SKM-1 (cell line): ENCODE results near the gene SPEN.

Source experiments
- DNase-seq: peaks from one replicate; lab custom pipeline; 2025; ENCODE audit not compliant: unreplicated experiment; lab: John Stamatoyannopoulos, UW

The SPEN gene

DNA sequence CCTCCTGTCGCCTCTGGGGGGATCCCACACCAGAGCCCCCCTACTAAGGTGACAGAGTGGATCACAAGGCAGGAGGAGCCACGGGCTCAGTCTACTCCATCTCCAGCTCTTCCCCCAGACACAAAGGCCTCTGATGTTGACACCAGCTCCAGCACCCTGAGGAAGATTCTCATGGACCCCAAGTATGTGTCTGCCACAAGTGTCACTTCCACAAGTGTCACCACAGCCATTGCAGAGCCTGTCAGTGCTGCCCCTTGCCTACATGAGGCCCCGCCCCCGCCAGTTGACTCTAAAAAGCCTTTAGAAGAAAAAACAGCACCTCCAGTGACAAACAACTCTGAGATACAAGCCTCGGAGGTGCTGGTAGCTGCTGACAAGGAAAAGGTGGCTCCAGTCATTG is 86.2 kb downstream of the SPEN start:
- no peak for DNase-seq

DNA sequence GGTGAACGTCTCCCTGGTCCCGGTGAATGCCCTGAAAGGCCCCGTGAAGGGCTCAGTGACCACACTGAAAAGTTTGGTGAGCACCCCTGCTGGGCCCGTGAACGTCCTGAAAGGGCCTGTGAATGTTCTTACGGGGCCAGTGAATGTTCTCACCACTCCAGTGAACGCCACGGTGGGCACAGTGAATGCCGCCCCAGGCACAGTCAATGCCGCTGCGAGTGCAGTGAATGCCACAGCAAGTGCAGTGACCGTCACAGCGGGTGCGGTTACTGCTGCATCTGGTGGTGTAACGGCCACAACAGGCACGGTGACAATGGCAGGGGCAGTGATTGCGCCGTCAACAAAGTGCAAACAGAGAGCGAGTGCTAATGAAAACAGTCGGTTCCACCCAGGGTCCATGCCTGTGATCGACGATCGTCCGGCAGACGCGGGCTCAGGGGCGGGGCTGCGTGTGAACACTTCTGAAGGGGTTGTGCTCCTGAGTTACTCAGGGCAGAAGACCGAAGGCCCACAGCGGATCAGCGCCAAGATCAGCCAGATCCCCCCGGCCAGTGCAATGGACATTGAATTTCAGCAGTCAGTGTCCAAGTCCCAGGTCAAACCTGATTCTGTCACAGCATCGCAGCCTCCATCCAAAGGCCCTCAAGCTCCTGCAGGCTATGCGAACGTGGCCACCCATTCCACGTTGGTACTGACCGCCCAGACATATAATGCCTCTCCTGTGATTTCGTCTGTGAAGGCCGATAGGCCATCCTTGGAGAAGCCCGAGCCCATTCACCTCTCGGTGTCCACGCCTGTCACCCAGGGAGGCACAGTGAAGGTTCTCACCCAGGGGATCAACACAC is 86.9 kb downstream of the SPEN start:
- DNase-seq = no peak

DNA sequence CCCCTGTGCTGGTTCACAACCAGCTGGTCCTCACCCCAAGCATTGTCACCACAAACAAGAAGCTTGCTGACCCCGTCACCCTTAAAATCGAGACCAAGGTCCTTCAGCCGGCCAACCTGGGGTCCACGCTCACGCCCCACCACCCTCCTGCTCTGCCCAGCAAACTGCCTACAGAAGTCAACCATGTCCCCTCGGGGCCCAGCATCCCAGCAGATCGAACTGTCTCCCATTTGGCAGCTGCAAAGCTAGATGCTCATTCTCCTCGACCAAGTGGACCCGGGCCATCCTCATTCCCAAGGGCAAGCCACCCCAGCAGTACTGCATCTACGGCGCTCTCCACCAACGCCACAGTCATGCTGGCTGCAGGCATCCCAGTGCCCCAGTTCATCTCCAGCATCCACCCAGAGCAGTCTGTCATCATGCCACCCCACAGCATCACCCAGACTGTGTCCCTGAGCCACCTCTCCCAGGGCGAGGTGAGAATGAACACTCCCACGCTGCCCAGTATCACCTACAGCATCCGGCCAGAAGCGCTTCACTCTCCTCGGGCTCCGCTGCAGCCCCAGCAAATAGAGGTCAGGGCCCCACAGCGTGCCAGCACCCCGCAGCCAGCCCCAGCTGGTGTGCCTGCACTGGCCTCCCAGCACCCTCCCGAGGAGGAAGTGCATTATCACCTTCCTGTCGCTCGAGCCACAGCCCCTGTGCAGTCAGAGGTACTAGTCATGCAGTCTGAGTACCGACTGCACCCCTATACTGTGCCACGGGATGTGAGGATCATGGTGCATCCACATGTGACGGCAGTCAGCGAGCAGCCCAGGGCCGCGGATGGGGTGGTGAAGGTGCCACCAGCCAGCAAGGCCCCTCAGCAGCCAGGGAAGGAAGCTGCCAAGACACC is 87.8 kb downstream of the SPEN start:
- no peak for DNase-seq

DNA sequence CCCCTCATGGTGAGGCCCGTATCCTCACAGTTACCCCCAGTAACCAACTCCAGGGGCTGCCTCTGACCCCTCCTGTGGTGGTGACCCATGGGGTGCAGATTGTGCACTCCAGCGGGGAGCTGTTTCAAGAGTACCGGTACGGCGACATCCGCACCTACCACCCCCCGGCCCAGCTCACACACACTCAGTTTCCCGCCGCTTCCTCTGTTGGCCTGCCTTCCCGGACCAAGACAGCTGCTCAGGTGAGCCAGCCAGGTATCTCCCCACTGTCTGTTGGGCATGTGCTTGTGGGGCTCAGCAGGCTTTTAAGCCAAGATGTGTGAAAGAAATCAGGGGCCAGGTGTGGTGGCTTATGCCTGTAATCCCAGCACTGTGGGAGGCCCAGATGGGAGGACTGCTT is 88.5 kb downstream of the SPEN start:
- no peak for DNase-seq

DNA sequence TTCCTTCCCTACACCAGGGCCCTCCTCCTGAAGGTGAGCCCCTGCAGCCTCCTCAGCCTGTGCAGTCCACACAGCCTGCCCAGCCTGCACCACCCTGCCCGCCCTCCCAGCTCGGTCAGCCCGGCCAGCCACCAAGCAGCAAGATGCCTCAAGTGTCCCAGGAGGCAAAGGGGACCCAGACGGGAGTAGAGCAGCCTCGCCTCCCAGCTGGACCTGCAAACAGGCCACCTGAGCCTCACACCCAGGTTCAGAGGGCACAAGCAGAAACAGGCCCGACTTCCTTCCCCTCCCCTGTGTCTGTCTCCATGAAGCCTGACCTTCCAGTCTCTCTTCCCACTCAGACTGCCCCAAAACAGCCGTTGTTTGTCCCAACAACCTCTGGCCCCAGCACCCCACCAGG is 89.6 kb downstream of the SPEN start:
- DNase-seq = no peak

DNA sequence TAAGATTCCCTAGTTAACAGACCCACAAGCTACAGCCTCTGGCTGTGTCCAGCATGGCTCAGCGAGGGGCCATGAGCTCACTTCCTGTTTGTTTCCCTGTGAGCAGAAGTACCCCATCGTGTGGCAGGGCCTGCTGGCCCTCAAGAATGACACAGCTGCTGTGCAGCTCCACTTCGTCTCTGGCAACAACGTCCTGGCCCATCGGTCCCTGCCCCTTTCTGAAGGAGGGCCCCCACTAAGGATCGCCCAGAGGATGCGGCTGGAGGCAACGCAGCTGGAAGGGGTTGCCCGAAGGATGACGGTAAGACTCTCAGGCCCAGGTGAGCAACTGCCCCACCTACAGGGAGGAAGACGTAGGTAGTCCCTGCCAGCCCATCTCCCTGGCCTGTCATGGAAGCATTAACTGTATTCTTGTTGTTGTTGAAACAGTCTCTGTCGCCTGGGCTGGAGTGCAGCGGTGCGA is 90.2 kb downstream of the SPEN start:
- DNase-seq = no peak

DNA sequence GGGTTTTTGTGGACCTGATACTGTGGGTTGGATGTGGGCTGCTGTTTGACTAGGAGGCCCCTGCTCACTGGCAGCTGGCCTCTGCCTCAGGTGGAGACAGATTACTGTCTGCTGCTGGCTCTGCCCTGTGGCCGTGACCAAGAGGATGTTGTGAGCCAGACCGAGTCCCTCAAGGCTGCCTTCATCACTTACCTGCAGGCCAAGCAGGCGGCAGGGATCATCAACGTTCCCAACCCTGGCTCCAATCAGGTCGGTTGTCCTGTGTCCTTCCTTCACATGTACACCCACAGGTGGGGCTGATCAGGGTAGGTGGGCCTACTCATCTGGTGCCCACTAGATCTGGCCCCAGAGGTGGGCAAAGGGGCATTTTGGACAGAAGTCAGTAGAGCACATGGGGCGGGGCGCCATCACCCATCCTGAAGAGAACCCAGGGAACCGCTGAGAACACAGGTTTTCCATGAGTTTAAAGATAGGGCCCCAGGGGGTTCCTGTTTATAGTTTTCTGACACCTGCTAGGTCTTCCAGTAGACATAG is 91.2 kb downstream of the SPEN start:
- DNase-seq = no peak

DNA sequence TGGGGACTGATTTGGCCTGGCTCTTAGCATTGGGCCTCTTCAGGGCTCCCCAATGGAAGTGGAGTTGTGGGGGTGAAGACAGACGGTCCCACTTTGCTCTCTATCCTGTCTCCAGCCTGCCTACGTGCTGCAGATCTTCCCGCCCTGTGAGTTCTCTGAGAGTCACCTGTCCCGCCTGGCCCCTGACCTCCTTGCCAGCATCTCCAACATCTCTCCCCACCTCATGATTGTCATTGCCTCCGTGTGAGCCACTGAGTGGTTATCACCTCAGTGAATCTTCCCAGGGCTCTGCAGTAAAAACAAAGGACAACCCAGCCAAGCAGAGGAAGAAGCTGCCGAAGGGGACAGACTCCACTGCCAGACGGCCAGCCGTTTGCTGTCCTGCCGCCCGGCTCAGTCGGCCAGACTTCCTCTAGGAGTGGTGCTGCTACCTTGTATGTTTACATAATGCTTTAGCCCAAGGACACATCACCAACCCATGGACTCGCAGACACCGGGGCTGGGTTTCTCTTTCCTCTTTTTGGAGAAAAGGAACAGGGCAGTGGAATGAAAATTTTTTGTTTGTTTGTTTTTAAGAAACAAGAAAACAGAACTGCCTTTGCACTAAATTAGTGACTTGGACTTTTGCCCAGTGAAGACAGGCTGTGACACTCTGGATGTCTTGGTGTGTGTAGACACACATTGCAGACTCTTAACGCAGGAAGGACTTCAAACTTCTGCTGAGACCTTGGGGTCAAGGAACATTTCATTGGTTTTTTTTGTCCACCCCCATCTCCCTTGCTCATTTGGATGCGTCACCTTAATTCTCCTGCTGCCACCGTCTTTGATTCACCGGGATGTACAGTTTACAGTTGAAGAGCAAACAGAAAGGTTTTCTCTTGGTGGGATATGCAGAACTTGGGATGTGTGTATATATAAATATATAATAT is 91.9 kb downstream of the SPEN start:
- no peak for DNase-seq

DNA sequence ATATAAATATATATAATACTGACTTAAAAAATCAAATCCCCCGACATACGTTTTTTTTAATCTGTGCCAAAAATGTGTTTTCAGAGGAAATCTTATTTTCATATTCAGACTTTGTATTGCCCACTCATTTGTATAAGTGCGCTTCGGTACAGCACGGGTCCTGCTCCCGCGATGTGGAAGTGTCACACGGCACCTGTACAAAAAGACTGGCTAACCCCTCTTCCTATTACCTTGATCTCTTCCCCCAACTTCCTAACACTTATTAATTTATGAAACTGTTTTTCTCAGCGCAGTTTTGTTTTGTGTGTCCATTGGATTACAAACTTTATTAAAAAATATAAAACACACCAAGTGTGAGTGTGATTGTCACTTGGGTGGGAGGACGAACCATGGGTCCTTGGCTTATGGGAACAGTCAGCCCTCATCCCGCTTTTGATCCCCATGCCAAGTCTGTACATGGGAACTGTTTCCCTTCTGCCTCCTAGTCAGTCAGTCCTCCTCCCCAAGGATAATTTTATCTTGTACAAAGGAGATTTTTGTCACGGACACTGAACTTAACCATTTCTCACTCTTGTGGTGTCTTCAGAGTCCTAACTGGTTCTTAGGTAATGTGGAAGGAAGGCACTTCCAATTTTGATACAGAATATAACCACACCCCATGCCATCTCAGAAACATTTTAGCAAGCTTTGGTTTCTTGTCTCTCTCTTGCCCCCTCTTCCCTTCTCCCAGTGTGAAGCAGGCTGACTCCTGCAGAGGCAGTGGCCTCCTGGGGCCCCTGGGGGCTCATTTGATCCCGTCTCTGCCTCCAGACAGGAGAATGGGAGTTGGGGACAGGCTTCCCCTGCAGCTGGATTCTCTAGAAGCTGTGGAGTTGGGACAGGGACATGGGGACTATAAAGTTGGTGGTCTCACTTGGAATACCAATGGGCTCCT is 92.9 kb downstream of the SPEN start:
- no peak for DNase-seq

DNA sequence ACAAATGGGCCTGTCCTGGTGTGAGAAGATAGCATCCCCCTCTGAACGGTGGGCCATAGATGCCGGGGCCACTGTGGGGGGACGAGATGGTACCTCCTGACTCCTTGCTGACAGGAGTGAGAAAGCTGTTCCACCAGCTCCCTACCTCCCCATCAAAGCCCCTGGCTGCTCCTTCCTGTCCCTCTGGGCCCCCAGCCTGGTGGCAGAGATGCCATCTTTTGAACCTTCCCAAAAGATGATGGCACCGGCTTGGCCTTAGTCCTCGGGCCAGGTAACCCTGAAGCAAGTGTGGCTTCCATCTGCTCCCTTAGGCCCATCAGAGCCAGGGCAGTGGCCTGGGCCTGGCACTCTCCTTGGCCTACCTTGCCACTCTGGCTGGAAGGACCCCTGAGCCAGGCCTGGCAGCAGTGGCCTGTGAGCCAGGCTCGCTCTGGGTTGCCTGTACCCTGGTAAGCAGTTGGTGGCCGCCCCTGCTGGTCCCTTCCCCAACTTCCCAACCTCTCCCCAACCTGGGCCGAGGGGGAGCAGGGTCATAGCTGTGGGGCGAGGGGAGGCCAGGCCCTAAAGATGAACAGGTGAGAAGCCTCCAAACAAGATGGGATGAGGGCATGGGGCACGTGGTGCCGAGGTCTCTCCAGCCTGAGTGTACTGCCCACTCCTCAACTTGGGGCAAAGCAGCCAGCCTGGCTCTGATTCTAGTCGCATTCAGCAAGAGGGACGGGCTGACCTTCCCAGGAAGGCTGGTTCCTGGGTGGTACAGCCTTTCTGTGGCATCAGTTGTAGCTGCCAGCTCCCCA is 93.7 kb downstream of the SPEN start:
- DNase-seq = no peak

DNA sequence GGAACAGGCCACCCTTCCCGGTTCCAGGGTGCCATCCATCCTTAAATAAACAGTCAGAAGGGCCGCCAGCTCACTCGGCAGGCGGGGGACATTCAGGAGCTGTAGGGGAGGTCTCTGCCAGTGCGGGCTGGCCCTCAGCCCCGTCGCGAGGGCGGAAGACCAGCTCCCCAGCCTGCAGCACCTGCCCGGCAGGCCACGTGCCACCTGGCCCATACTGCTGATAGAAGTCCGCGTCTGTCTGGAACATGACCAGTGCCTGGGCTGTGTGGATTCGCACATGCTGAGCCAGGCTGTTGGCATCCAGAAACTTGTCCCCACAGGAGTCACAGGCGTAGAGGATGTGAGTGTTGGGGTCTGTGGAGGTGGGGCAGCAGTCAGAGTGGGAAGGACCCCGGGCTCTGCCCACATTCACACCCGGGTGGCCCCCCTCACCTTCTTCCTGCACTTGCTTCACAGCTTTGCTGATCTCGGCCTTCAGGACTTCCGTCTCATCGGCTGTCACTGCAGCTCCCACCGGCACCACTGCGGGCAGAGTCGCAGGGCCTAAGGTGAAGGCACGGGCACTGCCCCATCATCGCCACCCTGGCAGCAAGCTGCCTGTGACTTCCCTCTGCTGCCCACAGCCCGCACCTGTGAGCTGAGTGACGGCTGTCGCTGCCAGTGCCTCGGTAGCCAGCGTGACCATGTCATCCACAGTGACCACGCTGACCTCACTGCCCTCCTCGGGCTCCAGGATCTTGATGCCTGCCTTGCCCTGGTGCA is 94.6 kb downstream of the SPEN start:
- no peak for DNase-seq

DNA sequence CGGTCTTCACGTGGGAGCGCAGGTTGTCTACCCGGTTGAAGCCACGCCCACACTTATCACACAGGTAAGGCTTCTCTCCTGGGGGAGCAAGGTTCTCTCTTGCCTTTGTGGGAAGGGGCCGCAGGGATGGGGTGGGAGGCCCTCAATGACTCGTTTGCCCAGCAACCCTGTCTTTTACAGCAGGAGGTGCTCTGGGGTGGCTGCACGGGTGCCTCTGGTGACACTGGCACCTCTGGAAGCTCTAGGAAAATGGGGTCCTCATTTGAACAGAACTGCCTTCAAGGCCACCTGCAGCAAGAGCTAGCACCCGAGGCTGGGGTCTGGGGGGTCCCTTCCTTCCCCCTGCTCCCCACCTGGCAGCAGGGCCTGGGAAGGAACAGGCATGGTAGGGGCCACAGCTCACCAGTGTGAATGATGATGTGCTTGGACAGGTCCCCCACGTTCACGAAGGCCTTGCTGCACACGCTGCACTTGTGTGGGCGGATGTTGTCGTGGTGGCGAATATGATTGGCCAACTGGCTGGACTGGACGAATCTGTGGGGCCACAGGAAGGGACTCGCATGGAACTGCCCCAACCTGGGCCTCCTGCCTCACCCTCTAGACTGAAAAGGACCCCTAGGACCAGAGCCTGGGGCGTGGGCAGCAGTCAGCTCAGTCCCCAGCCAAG is 95.3 kb downstream of the SPEN start:
- no peak for DNase-seq

DNA sequence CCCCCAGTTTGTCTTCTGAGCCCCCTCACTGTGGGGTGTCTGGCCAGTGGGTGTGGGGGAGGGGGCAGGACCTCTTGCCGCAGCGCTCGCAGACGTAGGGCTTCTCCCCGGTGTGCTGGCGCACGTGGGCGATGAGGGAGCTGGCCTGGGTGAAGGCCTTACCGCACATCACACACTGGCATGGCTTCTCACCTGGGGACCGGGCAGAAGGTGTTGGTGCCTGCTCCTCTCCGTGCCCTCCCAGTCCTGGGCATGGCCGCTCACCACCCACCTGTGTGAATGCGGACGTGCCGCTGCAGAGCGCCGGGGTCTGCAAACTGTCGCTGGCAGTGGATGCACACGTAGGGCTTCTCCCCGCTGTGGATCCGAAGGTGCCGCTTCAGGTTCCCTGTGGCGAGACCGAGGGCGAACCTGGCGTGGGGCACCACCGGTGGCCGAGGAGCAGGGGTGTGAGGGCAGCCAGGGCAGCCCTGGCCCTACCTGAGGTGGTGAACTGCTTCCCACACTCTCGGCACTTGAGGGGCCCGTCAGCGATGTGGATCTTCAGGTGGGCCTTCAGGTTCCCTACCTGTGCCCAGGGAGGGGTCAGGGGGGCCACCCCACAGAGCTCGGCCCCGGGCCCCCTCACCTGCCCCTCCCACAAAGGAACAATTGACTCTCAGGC is 96.0 kb downstream of the SPEN start:
- DNase-seq = no peak

DNA sequence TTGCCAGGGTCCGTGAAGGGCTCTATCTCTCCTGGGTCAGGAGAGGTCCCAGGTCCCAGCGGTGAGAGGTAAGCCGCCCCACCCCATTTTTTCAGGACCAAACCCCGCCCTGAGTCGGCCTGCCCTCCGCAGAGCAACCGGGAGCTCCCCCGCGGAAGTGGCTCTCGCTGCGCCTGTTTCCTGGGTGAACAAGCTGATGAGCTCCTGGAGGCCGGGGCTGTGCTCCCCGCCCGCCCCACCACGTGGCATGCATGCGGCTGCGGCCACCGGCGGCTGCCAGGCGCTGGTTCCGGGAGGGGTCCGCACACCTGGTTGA is 96.4 kb downstream of the SPEN start:
- no peak for DNase-seq

DNA sequence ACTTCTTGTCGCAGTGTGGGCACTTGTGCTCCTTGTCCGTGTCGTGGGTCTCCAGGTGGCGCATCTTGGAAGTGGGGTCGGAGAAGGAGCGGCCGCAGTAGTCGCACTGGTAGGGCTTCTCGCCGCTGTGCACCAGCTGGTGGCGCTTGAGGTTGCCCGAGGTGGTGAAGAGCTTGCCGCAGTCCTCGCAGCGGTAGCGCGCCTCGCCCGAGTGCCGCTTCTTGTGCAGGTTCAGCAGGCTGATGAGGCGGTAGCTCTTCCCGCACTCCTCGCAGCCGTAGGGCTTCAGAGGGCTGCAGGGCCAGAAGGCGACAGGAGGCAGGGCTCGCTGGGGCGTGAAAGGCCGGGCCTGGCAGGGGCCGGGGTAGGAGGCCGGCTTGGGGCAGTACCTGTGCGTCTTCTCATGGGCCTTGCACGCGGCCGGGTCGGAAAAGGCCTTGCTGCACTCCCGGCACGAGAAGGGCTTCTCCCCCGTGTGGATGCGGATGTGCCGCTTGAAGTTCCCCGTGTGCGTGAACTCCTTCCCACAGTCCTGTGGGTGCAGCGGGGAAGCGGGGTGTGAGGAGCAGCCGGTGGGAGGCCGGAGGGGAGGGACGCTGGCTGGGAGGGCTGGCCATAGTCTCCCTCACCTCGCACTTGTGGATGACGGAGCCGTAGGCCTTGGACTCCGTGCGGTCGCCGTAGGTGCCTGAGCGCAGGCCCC is 97.0 kb downstream of the SPEN start:
- DNase-seq = no peak

DNA sequence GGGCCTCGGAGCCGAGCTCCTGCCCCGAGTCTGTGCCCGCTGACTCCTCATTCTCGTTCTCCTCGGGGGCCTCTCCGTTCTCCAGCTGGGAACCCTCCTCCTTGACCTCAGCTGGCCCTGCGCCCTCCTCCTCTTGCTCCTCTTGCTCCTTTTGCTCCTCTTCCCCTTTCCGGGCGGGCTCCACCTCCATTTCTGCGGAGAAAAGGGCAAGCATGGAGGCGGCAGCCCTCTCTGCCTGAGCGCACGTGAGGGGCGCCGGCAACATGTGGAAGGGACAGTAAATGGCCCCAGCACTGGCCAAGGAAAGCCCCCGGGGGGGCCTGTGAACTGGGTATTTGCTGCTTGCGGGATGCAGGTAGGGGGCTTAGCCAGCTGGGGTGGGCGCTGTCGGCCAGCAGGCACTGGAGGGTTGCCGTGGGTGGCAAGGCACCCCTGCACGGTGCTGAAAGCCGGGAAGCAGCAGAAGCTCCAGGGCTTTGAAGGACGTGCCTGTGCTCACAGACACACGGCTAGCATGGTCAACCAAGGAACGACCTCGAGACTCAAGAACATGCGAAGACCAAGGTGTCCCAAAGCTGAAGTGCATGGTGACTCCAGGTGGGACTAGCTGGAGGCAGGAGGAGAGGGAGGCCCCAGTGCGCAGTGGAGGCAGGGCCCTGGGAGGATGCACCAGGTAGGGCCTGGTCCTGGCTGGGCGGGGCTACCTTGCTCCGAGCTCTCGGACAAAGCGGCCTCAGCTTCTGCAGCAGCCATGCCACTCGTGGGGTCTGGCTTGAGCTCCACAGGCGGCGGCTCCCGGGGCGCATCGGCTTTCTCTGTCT is 97.7 kb downstream of the SPEN start:
- DNase-seq = no peak
